Measurements from ENCODE around the gene MAP9. TPM values are rescaled to one million over a fixed set of nuclear protein-coding genes. Genes with fewer than 3 reads are reported as not detected.
A peak's percentile ranks its signal among the peaks of the same experiment; 100 is the strongest.
"Not testable (repeated sequence)": the region's sequence is repeated elsewhere in the genome, so short reads cannot be mapped to it uniquely, and the experiment has no call there.

MAP9 gene
- 7.4 and 7.8 TPM in 2 replicates for polyA plus RNA-seq (2014; cell fraction: cytosol; rRNA removed)
- polyA plus RNA-seq (2014; cell fraction: nucleus; rRNA removed), result 9.7 and 11.0 TPM in 2 replicates

GRCh38 chr4:155376387-155377268, at the start of gene MAP9:
TSS of gene MAP9 (minus strand) at chr4:155376965. CDS start at chr4:155375850, 1,115 bp downstream.
- DNase-seq (ENCODE audit: low spot score), result peak; percentile 99

DNA sequence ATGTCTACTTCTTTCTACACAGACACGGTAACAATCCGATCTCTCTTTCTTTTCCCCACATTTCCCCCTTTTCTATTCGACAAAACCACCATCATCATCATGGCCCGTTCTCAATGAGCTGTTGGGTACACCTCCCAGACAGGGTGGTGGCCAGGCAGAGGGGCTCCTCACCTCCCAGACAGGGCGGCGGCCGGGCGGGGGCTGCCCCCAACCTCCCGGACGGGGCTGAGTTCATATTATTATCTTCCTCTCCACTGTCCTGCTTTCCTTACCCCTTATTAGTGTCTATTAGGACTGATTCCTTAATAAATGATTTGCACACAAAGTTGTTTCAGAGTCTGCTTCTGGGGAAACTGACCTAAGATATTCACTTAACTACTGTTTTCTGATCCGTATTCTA, 48.0 kb upstream of the MAP9 start:
- not testable (repeated sequence) for DNase-seq (ENCODE audit: low spot score)

DNA sequence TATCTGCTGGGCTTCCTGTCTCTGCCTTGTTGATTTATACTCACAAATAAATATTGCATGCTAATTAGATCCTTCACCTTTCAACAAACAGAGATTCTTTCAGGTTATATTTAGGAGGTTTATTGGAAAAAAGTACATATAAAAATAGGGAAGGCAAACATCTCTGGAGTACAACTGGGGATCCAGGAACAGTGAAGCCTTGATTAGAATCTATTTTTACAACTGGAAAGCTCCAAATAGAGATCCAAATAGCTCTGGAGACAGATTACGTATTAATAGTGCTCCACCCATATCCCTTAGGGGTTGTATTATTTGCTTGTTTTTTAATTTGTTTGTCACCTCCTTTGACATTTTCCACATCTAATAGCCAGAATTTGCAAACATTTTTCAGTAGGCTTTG, 46.9 kb upstream of the MAP9 start:
- no peak for DNase-seq (ENCODE audit: low spot score)

DNA sequence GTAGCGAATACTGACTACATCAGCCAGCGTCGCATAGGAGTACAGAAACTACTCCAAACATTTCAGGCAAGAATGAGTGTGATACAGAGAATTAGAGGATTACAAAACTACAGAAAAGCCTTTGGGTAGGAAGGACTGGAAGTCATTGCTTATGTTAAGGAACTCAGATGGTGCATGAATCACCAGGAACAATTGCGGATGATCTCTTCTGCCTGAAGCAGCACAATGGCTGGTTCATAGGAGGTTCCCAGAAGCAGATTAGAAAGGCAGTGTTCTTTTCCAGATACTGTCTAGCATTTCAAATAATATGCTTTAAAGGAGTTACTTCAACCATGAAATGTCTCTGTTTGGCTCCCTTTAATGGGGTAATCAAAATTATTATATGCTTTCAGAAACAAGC, 42.5 kb upstream of the MAP9 start:
- DNase-seq (ENCODE audit: low spot score), result no peak

DNA sequence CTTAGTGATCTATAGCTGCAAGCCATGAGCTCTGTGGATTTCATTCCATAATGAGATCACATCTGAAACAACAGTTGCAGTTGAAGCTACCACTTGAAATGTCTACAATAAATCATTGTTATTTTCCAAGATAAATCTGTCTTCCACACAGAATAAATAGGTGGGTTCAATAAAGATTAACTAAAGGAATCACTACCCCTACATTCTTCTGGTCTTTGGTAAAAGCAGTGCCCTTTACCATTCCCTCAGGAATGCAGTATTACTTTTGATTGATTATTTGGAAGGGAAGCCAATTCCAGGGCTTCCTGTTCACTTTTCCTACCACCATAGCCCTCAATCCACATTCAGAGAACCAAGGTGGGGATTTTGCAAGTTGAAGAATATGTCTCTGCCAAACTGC, 38.9 kb upstream of the MAP9 start:
- no peak for DNase-seq (ENCODE audit: low spot score)

GRCh38 chr4:155413451-155413850, 36.7 kb upstream of the MAP9 start:
- DNase-seq (ENCODE audit: low spot score), result no peak

GRCh38 chr4:155411546-155411945, 34.8 kb upstream of the MAP9 start:
- DNase-seq (ENCODE audit: low spot score), result no peak

DNA sequence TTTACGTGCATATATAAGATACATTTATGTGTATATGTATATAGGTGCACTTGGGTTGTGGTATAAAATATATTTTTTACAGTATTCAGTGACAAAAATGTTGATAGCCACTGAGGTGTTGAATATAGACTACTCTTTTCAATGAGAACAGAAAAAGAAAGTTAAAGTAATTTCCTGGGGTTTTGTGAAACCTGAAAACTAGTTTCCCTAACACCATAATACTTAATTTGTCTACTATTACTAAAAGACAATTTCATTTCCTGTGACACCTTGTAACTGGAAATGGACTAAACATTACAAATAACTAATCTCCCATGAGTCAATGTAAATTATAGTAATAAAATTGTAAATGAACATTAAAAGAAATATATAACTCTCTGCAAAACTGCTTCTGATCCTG, 32.0 kb upstream of the MAP9 start:
- no peak for DNase-seq (ENCODE audit: low spot score)

DNA sequence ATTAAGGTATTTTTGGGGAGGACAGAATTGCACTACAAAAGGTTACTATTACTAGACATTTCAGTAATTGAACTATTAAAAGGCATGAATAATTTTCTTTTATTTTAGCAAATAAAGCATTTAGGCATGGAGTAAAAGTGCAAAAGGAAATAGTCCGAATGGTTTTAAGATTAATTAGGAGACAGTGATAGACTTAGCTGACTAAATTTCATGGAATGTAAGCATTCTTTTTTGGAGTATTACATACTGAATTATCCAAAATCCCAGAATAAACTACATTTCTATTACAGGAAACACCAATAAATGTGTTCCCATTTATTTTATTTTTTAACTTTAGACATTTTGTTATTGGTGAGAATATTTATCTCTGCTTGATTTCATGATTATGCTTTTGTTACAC, 30.7 kb upstream of the MAP9 start:
- no peak for DNase-seq (ENCODE audit: low spot score)

GRCh38 chr4:155405059-155405458, 28.3 kb upstream of the MAP9 start:
- DNase-seq (ENCODE audit: low spot score), result no peak

- peak; percentile 45 for DNase-seq (ENCODE audit: low spot score)
Measured at GRCh38 chr4:155403886-155404285, 27.1 kb upstream of the MAP9 start.

GRCh38 chr4:155402941-155403340, 26.2 kb upstream of the MAP9 start:
- DNase-seq (ENCODE audit: low spot score), result peak; percentile 9

GRCh38 chr4:155400893-155401292, 24.1 kb upstream of the MAP9 start:
- no peak for DNase-seq (ENCODE audit: low spot score)

DNA sequence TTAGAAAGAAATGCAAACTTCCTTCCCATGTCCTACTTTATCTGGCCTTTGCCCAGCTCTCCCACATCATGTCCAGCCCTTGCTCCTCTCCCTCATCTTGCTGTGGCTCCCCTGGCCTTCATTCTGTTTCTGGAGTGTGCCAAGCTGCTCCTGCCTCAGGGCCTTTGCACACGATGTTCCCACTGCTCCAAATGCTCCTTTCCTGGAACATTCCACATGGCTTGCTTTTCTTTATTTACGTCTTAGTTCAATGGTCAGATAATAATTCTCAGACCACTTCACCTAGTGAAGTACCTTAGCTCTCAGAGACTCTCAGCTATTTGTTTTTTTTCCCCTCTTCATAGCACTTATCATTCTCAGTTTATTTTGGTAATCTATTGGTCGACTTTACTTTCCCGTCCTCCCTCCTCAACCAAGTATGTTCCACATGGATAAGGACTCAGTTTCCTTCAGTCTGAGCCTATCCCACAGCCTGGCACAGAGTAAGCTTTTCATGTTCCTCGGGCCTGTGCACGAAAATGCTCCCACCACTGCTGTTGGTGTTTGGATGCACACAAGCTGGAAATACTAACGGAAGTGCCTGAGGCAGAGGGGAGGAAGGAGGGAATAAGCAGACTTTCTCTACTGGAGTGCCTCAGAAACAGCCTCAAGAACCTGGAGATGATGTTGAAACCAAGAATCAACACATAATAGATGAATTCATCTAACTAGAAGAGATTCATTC, 23.4 kb upstream of the MAP9 start:
- no peak for DNase-seq (ENCODE audit: low spot score)

GRCh38 chr4:155392481-155393184, 15.9 kb upstream of the MAP9 start:
- DNase-seq (ENCODE audit: low spot score), result no peak

GRCh38 chr4:155391932-155392331, 15.2 kb upstream of the MAP9 start:
- no peak for DNase-seq (ENCODE audit: low spot score)

- DNase-seq (ENCODE audit: low spot score), result no peak
Measured at GRCh38 chr4:155388162-155388561, 11.4 kb upstream of the MAP9 start.

DNA sequence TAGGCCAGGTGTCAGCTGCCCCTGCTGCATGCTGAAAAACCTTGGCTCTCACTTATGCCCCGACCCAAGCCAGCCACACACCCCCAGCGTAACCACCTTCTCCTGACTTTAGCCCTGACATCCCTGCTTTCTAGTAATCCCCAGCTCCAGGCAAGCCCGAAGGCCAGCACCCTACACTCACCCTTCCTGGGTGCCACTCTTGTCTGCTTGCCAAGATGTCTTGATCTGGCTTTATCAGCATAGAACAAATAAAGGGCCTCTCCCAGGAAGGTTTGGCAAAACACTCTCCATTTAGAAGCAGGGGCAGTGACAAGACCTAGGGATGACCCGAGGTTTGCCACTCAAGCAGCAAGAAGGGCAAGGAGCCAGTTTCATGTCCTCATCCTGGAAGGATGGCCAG, 6.8 kb upstream of the MAP9 start:
- no peak for DNase-seq (ENCODE audit: low spot score)

- no peak for DNase-seq (ENCODE audit: low spot score)
Measured at GRCh38 chr4:155377276-155377675, 511 bp upstream of the MAP9 start.

GRCh38 chr4:155371432-155372043, 5.2 kb downstream of the MAP9 start:
- peak; percentile 37 for DNase-seq (ENCODE audit: low spot score)

DNA sequence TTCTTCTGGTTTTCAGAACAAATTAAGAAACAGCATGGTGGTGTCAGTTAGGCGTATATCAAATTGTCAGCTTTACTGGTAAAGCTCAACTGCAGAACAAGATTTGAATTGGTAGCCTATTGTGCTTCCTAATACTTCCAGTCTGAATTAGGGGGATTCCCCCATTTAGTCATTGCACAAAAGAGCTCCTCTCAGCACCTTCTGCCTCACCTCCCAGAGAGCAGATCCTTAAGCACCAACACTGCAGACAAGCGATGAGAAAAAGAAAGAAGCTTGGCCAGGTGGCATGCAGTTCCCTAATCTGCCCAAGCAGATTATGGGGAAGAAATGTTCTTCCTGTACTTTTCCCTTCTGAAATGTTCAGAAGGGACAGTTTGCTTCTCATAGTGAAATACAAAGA, 9.2 kb downstream of the MAP9 start:
- DNase-seq (ENCODE audit: low spot score), result no peak

All from SK-N-DZ (cell line).